GM12801 (cell line): ENCODE data around the gene PIP4K2A.

Source experiments
- CTCF ChIP-seq: IDR thresholded peaks from one replicate; pipeline ENCODE4 v1.5.1; 2011; ENCODE audit warnings: control low read depth; ENCODE audit not compliant: insufficient read length; ENCODE audit errors: extremely low read depth

The PIP4K2A gene

GRCh38 chr10:22589851-22590514 is 124.4 kb downstream of the PIP4K2A start:
- no peak for TF ChIP-seq CTCF

GRCh38 chr10:22588462-22588861 is 125.9 kb downstream of the PIP4K2A start:
- TF ChIP-seq CTCF = no peak

- TF ChIP-seq CTCF = no peak
These were observed 130.7 kb downstream of the PIP4K2A start for GRCh38 chr10:22583683-22584082.

GRCh38 chr10:22581461-22581860 is 132.9 kb downstream of the PIP4K2A start:
- TF ChIP-seq CTCF = no peak

- TF ChIP-seq CTCF = no peak
These were observed 133.7 kb downstream of the PIP4K2A start for GRCh38 chr10:22580711-22581110.

GRCh38 chr10:22579826-22580225 is 134.6 kb downstream of the PIP4K2A start:
- no peak for TF ChIP-seq CTCF

GRCh38 chr10:22573820-22574569 is 140.4 kb downstream of the PIP4K2A start:
- TF ChIP-seq CTCF = no peak
